Hypothalamus (tissue), 51 donors: ENCODE results near the gene ZBTB33.

Experiments used
- DNase-seq, 51 donors: peaks; one replicate each; lab custom pipeline; 2025; lab: John Stamatoyannopoulos, UW

The ZBTB33 gene

GRCh38 chrX:120304256-120304655 is 53.6 kb downstream of the ZBTB33 start:
- DNase-seq = no peak

- DNase-seq = no peak
These were observed 55.0 kb downstream of the ZBTB33 start for GRCh38 chrX:120305531-120306141.

DNA sequence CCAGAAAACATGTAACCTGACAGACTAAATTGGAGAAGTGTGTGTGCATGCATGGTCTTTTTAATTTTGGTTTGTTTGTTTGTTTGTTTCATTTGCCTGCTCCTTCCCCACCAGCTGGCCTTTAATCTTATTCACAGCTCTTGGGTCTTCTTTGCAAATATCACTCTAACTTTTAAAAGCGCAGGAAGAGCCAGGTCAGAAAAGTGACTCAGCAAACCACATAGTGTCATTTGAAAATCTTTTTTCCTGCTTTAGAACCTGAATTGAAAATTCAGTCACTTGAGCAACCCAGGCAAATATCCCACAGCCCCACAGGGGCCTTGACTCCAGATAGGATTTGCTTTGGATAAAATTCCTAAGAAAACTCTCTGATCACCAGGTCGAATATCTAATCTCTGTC is 56.0 kb downstream of the ZBTB33 start:
- DNase-seq = no peak
